HG03342 (cell line): ENCODE data around the gene OPALIN.

ENCODE experiments used
- ATAC-seq: cut with Tn5 transposase; IDR thresholded peaks from one replicate; pipeline ENCODE4 v1.9.1; 2021; ENCODE audit warnings: mild to moderate bottlenecking, moderate library complexity; ENCODE audit not compliant: unreplicated experiment

Gene OPALIN

GRCh38 chr10:96374639-96374984 is 15.8 kb upstream of the OPALIN start:
- no peak for ATAC-seq

- no peak for ATAC-seq
Observed at GRCh38 chr10:96374004-96374403, 15.2 kb upstream of the OPALIN start.

DNA sequence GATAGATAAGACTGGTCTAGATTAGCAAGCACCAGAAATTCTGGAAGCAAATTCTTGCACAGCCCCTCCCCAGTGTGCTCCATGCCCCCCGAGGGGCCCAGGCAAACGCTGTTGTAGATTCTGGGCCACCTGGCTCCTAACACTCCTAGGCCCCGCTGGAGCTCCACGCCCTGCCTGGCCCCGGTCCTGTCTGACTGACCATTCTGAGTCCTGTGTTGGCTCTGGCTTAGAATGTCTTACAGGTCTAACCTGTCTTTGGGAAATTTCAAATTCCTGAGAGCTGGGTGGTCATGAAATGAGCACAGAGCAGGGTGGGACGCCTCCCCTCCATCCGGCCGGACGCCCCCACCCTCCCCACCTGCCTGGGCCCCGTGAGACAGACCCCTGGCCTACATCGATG is 12.6 kb upstream of the OPALIN start:
- no peak for ATAC-seq

GRCh38 chr10:96370584-96371157 is 11.9 kb upstream of the OPALIN start:
- no peak for ATAC-seq

DNA sequence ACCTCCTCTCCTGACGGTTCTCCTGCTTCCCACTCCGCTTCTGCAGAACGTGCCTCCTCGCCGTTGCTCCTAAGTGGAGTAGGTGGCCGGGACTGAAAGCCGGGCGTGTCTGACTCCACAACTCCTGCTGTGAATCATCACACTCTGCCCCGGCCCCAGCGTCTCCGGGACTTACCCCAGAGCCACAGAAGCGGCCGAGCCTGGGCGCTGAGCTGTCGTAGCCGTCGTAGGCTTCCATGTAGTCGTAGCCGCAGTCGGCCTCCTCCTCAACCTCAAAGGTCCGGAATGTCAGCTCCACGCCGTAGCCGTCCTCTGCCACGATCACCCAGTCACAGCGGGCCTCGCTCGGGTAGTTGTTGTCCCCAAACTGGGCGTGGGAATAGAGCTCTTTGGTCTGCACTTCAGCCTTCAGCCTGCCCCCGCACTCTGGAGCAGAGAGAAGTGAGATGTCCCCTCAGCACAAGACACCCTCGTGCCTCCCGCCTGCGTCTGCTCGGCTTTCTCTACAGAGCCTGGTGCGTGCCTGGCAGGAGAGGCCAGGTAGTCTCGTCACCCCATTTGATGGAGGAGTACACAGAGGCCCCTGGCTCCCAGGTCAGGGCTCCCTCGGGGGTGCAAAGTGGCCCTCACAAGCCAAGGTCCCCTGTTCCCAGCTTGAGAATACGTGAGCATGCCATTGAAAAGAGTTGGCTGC is 11.2 kb upstream of the OPALIN start:
- ATAC-seq: no peak

DNA sequence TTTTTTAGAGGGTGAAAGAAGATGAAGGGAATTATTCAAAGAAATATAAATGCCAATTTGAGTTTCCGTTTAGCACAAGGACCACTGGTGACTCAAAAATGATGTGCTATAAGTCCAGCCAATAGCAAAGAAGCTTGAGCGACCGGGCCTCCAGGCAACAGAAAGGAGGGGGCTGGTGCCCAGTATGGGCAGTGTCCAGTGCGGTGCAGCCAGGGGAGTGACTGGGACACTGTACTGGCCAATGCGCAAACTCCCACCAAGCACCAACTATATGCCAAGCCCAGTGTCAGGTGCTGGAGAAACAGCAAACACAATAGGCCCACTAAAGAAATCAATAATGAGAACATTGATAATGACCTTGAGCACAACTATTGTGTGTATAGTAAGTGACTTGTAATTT is 10.2 kb upstream of the OPALIN start:
- no peak for ATAC-seq

DNA sequence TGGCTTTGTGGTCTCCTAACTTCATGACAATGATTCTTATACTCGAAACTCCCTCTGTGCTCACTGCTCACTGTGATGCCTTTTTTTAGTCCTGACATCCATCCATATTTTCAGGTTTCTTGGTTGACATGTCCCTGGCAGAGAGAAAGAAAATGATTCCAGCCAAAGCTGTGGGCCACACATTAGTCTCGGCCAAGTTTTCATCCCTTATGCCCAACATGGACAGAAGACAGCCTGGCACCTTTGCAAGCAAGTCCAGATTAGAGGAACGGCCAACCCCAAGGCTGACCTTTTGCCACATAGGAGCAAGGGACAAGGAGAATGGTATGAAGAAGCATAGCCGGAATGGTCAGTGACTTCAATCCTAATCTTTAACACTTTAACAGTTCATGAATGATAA is 8.7 kb upstream of the OPALIN start:
- ATAC-seq: no peak

DNA sequence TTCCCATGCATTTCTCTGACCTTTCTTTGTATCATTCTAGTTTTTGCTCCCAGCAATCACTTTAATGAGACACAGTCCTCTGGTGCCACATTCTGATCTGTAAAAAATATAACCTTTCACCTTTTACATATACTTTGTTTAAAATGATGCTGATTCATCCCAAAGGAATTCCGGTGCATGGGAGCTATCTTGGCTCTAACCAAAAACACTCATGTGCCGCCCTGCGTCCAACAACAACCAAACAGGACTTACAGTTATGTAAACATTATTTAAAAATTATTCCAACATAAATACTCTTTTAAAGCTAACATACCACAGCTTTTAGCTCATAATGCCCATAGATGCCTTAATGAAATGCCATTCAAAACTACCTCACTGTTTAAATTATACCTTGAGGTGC is 7.7 kb upstream of the OPALIN start:
- ATAC-seq: no peak

GRCh38 chr10:96365571-96365970 is 6.8 kb upstream of the OPALIN start:
- no peak for ATAC-seq

DNA sequence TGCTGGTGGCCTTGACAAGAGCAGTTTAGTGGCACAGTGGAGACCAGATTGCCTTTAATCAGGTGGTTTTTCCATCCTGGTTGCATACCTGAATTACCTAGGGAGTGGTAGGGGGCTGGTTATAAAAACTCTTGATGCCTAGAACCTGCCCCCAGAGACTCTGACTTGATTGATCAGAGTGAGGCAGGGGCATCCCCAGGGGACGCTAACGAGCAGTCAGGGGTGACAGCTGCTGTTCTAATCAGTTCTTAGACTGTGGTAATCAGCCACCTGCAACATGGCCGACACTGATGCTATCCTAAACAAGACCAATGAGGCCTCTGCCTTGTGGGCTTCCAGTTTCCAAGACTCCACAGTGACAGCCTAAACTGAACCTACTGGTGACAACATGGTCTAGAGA is 2.0 kb upstream of the OPALIN start:
- ATAC-seq: no peak

DNA sequence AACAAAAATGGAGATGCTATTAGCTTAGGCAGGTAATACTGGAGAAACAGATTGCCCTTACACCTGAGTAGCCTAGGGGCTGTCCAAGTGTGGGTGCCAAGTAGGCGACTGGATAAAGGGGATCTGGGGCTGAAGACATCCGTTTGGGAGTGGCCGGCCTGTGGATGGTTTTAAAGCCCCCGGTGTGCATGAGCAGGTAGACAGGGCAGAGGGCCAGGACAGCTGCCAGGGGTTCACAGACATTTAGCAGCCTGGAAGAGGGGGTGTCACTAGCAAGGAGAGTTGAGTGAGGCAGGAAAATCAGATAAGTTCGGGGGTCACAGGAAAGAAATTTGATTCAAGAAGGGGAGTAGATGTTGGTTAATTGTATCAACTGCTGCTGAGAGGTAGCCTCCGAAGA is 1.5 kb upstream of the OPALIN start:
- ATAC-seq: no peak

DNA sequence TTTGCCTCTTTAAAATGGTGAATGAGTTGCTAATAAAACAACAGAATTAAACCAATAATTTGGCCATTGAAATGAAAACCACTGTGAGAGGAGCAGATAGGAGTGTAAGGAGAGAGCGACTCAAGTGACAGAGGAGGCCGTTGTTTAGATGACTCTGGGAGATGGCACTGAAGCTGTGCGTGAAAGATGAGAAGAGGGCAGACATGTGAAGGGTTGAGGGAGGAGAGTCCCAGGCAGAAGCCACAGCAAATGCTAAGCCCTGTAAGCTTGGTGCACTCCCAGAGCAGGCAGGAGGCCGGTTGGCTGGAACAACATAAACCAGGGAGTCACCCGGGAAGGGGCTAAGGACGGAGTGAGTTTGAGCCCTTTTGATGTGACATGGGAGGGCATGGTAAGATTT is 814 bp upstream of the OPALIN start:
- no peak for ATAC-seq

- ATAC-seq: no peak
Observed at GRCh38 chr10:96357038-96357620, 1.7 kb downstream of the OPALIN start.

DNA sequence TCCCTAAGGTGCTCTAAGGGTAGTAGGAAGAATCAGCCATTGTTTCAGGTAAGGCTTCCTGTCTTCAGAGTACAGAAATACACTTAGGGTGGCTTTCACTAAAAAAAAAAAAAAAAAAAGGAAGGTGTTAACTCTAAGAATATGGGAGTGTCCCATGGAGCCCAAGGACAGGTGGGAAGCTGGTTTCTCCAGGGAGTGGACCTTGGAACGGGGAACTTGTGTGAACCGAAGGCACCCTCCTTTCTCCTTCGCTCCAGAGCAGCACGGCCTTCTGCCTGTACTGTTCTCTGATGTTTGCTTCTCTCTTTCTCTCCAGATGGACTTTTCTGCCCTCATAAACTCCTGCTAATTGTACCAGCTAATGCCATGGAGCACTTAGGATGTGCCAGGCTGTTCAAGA is 6.2 kb downstream of the OPALIN start:
- ATAC-seq: no peak

DNA sequence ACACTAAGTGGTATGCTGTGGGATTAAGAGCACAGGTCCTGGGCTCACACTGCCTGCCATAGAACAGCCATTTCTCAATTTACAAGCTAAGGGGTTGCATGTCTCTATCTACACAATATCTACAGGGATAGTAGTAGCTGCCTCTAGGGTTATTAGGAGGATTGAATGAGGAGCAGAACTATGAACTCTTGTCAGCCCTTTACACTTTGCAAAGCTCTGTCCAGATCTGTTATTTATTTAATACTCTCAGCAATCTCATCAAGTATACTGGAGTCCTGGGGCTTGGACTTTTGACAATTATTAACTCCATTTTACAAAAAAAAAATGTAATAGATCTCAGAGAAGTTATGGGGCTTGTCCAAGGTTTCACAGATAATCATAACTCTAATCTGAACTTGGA is 6.8 kb downstream of the OPALIN start:
- no peak for ATAC-seq

DNA sequence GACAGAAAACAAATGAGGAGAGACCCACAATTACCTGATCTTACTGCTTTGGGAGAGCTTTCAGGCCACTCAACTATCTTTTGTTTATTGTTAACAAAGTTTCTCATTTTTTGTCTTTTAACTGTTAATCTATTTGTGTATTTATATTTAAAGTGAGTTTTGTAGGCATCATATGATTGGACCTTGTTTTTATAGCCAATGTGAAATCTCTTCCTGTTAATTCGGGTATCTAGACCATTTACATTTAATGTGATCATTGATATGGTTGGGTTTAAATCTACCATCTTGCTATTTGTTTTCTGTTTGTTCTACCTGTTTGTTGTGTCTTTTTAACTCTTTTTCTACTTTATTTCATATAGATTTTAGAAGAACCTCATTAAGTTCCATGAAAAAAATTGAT is 12.5 kb downstream of the OPALIN start:
- ATAC-seq: no peak

GRCh38 chr10:96345222-96345621 is 13.6 kb downstream of the OPALIN start:
- ATAC-seq: no peak

- no peak for ATAC-seq
Observed at GRCh38 chr10:96344178-96344577, 14.6 kb downstream of the OPALIN start.

DNA sequence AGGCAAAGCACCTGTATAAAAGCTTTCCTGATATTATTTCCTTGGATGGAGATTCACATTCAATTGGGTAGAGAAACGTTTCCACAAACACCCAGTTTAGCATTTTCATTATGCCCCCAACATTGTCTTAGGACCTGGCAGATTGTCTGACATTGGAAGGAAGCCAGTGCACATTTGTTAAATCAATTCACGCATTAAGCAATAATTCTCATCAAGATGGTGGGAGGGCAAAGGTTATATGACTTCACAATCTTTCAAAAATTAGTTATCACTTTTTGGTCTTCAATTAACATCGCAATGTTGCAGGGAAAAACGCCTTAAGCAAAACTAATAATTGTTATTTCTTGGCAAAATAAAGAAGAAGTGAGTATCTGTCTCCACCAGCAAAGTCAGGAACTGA is 16.4 kb downstream of the OPALIN start:
- no peak for ATAC-seq

DNA sequence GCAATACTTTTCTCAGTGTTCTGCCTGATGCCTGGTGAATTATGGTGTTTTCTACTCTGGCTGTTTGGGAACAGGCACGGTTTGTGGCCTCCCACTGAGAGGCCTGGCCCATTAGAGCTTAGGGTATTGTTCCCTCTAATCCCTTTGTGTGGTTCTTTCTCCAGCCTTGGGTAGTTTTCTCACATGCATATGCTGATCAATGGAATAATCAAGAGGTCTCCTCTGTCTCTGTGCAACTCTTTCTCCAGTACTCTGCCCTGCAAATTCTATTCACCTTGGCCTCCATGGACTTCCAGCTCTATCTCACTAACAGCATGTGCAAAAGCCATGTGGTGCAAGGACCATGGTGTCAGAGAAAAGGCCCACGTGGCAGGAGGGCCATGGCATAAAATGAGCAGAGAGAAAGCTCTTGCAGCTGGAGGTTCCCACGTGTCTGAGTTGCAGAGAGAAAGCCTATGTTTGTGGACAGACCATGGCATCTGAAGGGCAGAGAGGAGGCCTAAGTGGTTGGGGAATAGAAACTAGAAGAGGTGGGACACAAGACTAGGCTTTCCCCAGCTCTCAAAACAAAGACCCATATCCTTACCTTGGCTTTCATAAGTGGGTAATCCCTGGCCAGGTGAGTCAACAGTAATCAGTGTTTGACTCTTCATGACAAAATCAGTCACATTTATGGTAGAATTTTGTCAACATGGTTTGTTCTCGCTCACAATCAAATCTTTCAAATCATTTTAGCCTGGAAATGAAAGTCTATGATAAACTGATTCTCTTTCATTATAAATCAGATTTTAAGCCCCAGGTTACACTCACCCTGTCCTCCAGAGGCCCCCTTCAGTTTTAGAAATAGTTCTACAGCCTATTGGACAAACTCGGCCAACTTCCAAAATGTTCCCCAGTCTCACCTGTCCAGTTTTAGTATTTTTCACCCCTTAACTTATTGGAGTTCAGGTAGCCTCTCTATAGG is 17.3 kb downstream of the OPALIN start:
- ATAC-seq: no peak
